HG03139 (cell line): Measurements from ENCODE around the gene C6orf136.

Source experiments
- ATAC-seq: cut with Tn5 transposase; IDR thresholded peaks from one replicate; pipeline ENCODE4 v1.9.1; 2021; ENCODE audit not compliant: unreplicated experiment

The C6orf136 gene

DNA sequence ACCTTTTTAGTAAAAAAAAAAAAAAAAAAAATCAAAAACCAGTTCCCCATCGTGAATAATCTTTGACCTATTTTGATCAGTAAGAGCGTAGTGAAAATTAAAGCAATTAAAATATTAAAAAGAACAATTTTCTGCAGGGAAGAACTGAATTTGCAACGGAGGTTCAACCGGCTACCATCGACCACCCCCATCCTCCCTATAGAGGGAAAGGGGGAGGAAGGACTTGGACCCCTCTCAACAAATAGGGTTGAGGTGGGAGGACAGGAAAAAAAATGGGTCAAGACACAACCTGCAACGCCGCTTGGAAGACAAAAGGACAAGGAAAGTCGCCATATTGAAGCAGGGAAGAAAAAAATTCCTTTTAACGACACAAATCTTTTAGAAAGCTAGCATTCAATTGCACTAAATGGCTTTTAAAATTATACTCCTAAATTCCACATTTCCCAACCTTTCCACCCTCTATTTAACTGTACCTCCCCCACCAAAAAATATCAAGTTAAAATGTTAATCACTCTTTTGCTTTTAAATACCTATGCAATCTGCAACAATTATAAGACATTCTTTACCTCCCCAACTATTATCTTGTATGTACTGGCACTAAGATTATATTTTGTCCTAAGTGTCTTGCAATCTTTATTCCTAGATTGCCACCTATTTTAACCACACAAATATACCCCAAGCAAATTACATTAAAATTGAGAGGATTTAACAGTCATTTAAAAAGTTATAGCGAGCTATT is 31.5 kb upstream of the C6orf136 start:
- no peak for ATAC-seq

DNA sequence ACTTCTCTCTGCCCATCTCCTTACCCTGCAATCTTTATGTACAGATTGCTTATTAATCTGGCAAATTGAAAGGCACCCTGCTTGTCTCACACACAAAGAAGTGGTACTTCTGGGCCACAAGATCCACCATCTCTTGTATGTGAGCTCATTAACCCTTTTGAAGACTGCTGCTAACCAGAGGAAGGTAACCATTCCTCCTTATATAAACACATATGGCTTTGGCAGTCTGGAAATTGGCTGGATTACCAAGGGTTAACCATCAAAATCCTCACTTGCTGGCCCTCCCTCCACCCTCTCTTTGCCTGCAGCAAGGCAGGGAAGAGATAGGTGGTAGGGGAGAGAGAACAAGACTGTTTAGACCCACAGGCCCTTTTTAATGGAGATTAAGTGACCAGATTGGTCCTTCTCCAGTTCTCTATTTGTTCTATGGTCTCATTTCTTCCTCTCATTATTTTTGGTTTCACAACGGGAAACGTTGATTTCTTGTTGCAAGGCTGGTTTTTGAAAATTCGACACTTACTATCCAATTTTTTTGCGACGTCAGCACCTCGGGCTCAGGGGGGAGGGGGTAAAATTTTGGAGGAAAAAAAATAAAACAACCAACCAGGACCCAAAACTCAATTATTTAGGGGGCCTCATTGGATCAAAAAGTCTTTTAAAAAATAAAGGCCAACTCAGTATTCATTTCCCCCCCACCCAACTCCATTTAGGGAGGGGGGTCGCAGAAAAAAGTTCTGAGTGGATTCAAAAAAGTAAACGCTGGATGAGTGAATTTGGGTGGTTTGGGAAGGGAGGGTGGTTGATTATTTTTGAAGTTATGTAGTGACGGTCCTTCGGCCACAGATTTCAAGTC is 30.7 kb upstream of the C6orf136 start:
- no peak for ATAC-seq

GRCh38 chr6:30616811-30617564 is 29.9 kb upstream of the C6orf136 start, which contains the start of gene PPP1R10:
Gene PPP1R10 (minus strand): TSS chr6:30617243. CDS start chr6:30609944, 7,299 bp downstream.
- ATAC-seq, result peak; percentile 61

- peak; percentile 69 for ATAC-seq
Measured at GRCh38 chr6:30617565-30618269, 29.2 kb upstream of the C6orf136 start, which contains the start of gene MRPS18B. Gene MRPS18B (plus strand): TSS chr6:30617840. CDS start chr6:30617866, 26 bp downstream.

- ATAC-seq, result no peak
Measured at GRCh38 chr6:30618270-30618797, 28.6 kb upstream of the C6orf136 start.

- ATAC-seq, result no peak
Measured at GRCh38 chr6:30619561-30619960, 27.4 kb upstream of the C6orf136 start.

DNA sequence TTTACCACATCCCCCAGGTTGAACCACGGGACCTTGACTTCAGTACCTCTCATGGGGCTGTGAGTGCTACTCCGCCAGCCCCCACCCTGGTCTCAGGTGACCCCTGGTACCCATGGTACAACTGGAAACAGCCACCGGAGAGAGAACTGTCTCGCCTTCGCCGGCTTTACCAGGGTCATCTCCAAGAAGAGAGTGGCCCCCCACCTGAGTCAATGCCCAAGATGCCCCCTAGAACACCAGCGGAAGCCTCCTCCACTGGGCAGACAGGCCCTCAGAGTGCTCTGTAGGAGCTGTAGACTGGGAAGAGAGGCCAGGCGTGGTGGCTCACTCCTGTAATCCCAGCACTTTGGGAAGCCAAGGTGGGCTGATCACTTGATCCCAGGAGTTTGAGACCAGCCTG is 21.4 kb upstream of the C6orf136 start:
- ATAC-seq, result no peak

DNA sequence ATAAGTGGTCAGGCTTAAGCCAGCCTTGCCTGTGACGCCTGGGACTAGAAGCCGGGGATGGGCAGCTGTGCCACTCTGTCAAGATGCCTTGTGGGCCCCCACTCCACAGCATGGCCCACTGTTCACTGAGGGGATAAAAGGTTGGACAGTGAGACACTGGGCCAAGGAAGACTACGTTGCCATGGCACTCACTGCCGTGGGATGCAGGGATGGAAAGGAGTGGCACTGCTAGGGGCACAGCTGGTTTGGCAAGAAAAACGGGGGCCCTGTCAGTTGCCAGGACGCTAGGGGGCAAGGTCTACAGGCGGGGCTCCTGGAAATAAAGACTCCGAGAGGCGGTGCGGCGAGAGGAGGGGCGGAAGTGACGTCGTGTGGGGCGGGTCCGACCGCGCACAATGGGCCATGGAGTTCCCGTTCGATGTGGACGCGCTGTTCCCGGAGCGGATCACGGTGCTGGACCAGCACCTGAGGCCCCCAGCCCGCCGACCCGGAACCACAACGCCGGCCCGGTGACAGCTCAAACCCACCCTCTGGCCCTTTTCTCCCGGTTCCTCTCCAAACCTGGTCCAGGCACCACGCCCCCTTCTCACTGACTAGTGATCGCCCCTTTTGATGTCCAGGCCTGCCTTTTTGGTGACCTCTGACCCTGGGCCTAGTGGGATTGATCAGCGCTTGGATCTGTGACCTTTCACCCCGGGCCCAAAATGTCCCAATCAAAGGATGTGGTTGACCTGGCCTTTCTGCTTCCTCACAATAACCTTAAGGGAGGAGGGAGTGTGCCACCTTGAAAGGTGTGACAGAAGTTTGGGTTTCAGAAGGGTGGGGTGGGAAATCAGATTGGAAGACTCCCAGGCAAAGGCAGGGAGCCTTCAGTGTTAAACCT is 20.2 kb upstream of the C6orf136 start, which contains the start of gene ATAT1:
Gene ATAT1 (plus strand): TSS at position 391 of the 883 bp plus-strand sequence.
- peak; percentile 81 for ATAC-seq

GRCh38 chr6:30635834-30636233 is 11.1 kb upstream of the C6orf136 start:
- no peak for ATAC-seq

- ATAC-seq, result no peak
Measured at GRCh38 chr6:30640481-30640880, 6.5 kb upstream of the C6orf136 start.

- ATAC-seq, result no peak
Measured at GRCh38 chr6:30641048-30641447, 5.9 kb upstream of the C6orf136 start.

DNA sequence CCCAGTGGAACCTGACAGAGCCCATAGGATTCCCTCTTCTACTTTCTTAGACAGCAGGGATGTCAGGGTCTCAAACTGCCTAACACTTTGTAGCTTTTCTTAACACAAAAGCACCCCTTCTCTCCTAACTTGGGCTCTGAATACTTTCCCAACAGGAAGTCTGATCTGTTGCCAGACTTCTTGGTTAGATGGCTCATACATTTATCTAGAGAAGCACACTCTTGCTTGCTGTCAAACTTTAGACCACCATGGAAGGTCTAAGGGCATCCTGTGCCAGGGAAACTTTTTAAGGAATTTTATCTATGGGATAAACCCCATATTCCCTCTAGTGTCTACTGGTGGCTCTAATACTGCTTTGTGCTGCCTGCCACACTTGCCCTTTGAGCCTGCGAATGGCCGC is 3.3 kb upstream of the C6orf136 start:
- no peak for ATAC-seq

GRCh38 chr6:30644769-30645168 is 2.2 kb upstream of the C6orf136 start:
- ATAC-seq, result no peak

DNA sequence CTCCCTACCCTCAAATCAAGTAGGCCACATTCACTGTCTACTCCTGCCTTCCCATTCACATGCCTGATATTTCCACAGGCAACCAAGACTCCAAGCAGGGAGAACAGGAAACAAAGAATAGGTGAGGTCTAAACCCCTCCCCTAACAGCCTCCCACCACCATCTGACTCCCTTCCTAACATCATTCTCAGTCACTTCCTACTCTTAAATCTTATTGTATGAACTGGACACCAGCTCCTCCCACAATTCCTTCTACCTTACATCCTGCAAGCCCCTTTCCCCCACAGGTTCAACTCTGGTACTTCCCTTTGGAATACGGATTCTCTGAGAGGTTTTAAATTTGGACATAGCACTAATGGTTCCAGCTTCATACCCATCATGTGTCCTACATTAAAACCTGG is 944 bp upstream of the C6orf136 start:
- no peak for ATAC-seq

DNA sequence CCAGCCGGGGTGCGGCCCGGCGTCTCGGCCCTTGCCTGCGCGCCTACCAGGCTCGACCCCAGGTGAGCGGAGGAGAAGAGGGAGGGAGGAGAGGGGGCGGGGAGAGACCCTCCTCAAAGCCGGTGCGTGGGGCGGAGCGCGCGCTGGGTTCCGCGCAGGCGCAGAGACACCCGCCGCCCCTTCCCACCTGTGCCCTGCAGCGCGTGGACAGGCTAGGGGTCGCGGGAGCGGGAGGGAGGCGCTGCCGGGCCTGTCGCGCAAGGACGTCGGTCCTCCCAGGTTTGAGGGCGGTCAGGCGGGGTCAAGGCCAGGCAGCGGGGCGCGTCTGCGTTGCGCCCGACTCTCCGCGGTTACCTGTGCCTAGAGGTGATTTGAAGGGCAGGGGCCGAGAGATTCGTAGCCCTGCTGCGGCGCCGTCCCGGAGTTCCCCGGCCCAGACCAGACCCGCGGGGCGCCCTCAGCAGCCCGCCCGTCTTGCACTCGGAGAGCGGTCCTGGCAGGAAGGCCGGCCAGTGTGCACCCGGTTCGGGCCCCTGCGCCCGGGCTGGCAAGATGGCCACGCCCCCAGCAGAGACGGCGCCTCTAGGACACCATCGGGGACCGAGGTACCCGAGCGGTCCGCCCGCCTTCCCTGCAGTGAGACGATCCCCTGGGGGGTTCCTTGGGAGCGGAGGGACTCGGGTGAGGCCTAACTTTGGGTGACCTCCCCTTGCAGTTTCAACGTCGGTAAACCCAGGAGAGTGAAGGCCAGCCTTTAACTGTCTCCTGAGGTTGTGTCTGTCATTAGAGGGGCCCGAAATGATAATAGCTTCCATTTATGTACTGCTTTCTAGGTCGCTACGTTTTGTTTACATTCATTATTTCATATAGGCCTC is 546 bp downstream of the C6orf136 start:
- peak; percentile 53 for ATAC-seq

DNA sequence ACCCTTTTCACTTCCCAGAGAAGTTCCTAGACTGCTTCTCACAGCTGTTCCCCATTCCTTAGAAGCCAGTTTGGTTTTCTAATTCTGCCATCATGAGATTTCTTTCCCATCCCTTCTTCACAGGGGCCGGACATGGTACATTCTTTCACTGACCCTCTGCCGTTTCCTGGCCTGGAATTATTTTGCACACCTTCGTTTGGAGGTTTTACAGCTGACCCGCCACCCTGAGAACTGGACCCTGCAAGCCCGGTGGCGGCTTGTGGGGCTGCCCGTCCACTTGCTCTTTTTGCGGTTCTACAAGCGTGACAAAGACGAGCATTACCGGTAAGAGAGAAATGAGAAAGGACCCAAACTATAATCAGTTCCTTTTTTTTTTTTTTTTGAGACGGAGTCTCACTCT is 4.2 kb downstream of the C6orf136 start:
- ATAC-seq, result no peak

GRCh38 chr6:30654798-30655742 is 8.1 kb downstream of the C6orf136 start:
- no peak for ATAC-seq
